K562 (cell line): ENCODE results near the gene CREM.

Experiments used
- ADNP ChIP-seq: fragments of 200-800 bp; sonication (Bioruptor generic); IDR thresholded peaks from 2 replicates; pipeline ENCODE4 v1.6.1; 2016; ENCODE audit warnings: missing genetic modification characterization, missing compliant biosample characterization
- ETV6 ChIP-seq, 3 experiments: fragments of 150-350 bp in 1 of 3; sonication (generic) in 1 of 3; formaldehyde crosslinking in 1 of 3; IDR thresholded peaks; 2 replicates each; pipeline versions ENCODE4 v1.6.1 to v1.8.0; 2014 to 2022; ENCODE audit warnings: borderline replicate concordance in 2 of 3, low read depth in 2 of 3, antibody characterized with exemption in 1 of 3, low read length in 1 of 3, mild to moderate bottlenecking in 1 of 3, missing genetic modification reagents in 1 of 3
- MXI1 ChIP-seq: IDR thresholded peaks from 2 replicates; pipeline ENCODE4 v1.6.1; 2011; ENCODE audit warnings: low read depth, mild to moderate bottlenecking, improper control_type of control experiment, low read length
- POLR2A ChIP-seq: fragments of 450-650 bp; conservative IDR thresholded peaks from 2 replicates; pipeline ENCODE4 v1.6.1; 2016
- SMC3 ChIP-seq: conservative IDR thresholded peaks from 2 replicates; pipeline ENCODE4 v1.6.1; 2011; ENCODE audit warnings: low read depth, low read length, improper control_type of control experiment; ENCODE audit not compliant: insufficient read depth
- SNRNP70 ChIP-seq: fragments of 200-400 bp; formaldehyde crosslinking; optimal IDR thresholded peaks from 2 replicates; pipeline ENCODE3; 2017; ENCODE audit warnings: low read depth, low read length
- TCF7L2 ChIP-seq: fragments of 150-350 bp; IDR thresholded peaks from 2 replicates; pipeline ENCODE4 v1.6.1; 2016; ENCODE audit warnings: low read depth, mild to moderate bottlenecking, low read length, moderate library complexity
- TCFL5 ChIP-seq: fragments of 250-450 bp; sonication (Bioruptor Pico); conservative IDR thresholded peaks from 2 replicates; pipeline ENCODE4 v1.6.1; 2021; ENCODE audit warnings: mild to moderate bottlenecking, moderate library complexity, matching md5 sums
- ZNF146 ChIP-seq: IDR thresholded peaks from one replicate; pipeline ENCODE4 v1.6.1; 2018; ENCODE audit warnings: missing compliant biosample characterization; ENCODE audit not compliant: unreplicated experiment
- TF ChIP-seq, protein P1 (sequence below), 2 experiments: fragments of 450-650 bp; formaldehyde crosslinking in 1 of 2; IDR thresholded peaks; 2 replicates each; pipeline versions ENCODE4 v1.4.0 to v1.6.1; 2014 to 2020; ENCODE audit warnings: mild to moderate bottlenecking in 2 of 2, borderline replicate concordance in 1 of 2, low read depth in 1 of 2

DNA sequence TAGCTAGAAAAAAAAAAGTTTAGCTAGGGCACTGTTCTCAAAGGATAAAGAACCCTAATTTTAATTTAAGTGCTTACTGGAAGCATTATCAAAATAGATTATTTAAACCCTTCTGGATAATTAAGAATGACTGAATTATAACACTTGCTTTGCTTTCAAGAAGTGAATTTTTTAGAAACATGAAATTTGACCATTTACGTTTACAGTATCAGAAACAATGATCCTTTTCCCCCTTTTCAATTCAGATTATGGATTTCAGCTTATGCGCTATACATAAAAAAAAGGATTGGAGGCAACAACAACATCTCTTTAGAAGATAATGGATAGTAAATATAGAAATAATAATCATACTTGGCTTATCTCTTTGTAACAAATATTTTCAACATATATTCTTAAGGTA lies 39.2 kb downstream of the CREM start:
- no peak for TF ChIP-seq ADNP (tag)
- no peak for TF ChIP-seq SMC3
- no peak for TF ChIP-seq TCFL5 (CRISPR knock-in tag)
- no peak for TF ChIP-seq MXI1
- TF ChIP-seq SNRNP70, result no peak
- TF ChIP-seq ZNF146 (CRISPR knock-in tag), result no peak
- TF ChIP-seq POLR2A, result no peak
- TF ChIP-seq ETV6 (IDR thresholded peaks at IDR 0.05; ENCODE audit: borderline replicate concordance in 1 of 2, low read depth in 2 of 2, low read length in 1 of 2), result no peak
- TF ChIP-seq ETV6 (CRISPR knock-in tag; IDR thresholded peaks at IDR 0.05; ENCODE audit: borderline replicate concordance), result no peak
- TF ChIP-seq TCF7L2, result no peak
- TF ChIP-seq, protein P1, sequence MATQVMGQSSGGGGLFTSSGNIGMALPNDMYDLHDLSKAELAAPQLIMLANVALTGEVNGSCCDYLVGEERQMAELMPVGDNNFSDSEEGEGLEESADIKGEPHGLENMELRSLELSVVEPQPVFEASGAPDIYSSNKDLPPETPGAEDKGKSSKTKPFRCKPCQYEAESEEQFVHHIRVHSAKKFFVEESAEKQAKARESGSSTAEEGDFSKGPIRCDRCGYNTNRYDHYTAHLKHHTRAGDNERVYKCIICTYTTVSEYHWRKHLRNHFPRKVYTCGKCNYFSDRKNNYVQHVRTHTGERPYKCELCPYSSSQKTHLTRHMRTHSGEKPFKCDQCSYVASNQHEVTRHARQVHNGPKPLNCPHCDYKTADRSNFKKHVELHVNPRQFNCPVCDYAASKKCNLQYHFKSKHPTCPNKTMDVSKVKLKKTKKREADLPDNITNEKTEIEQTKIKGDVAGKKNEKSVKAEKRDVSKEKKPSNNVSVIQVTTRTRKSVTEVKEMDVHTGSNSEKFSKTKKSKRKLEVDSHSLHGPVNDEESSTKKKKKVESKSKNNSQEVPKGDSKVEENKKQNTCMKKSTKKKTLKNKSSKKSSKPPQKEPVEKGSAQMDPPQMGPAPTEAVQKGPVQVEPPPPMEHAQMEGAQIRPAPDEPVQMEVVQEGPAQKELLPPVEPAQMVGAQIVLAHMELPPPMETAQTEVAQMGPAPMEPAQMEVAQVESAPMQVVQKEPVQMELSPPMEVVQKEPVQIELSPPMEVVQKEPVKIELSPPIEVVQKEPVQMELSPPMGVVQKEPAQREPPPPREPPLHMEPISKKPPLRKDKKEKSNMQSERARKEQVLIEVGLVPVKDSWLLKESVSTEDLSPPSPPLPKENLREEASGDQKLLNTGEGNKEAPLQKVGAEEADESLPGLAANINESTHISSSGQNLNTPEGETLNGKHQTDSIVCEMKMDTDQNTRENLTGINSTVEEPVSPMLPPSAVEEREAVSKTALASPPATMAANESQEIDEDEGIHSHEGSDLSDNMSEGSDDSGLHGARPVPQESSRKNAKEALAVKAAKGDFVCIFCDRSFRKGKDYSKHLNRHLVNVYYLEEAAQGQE (IDR thresholded peaks at IDR 0.05; ENCODE audit: borderline replicate concordance), result no peak
- TF ChIP-seq, protein P1 (CRISPR knock-in tag; IDR thresholded peaks at IDR 0.05; ENCODE audit: low read depth), result no peak
